Measurements from ENCODE around the gene SCTR. TPM values are rescaled to one million over a fixed set of nuclear protein-coding genes. Genes with fewer than 3 reads are reported as not detected.
A peak's percentile ranks its signal among the peaks of the same experiment; 100 is the strongest.

SCTR gene
- total and polyA plus RNA-seq, 2 of the 13 experiments (the other 11 are each of a cell fraction or from before 2014, with no cell fraction given): not detected

- TF ChIP-seq HNF1A (IDR thresholded peaks at IDR 0.05; ENCODE audit: low read depth) (no peak), HNF1A (CRISPR knock-in tag; IDR thresholded peaks at IDR 0.05; ENCODE audit: borderline replicate concordance) (no peak), DBP (CRISPR knock-in tag; IDR thresholded peaks at IDR 0.05; ENCODE audit: not compliant biosample characterization) (no peak), RARA (CRISPR knock-in tag; IDR thresholded peaks at IDR 0.05) (no peak), ZSCAN5A (CRISPR knock-in tag; IDR thresholded peaks at IDR 0.05; ENCODE audit: borderline replicate concordance) (no peak), MTF2 (CRISPR knock-in tag; IDR thresholded peaks at IDR 0.05; ENCODE audit: borderline replicate concordance) (no peak), ZNF790 (CRISPR knock-in tag; IDR thresholded peaks at IDR 0.05; ENCODE audit: borderline replicate concordance) (no peak), SOX13 (IDR thresholded peaks at IDR 0.05) (no peak), SOX13 (CRISPR knock-in tag; conservative IDR thresholded peaks at IDR 0.05 in 1 of 2, IDR thresholded peaks at IDR 0.05 in 1 of 2) (peak in 1 of 2 experiments; percentile 39; a peak in 1 of 4 replicates), ZMYM4 (CRISPR knock-in tag; IDR thresholded peaks at IDR 0.05) (no peak), ZNF3 (CRISPR knock-in tag; IDR thresholded peaks at IDR 0.05) (peak; percentile 52; the same call in 1 of the 2 replicates), ISX (CRISPR knock-in tag; conservative IDR thresholded peaks at IDR 0.05) (no peak), ZNF747 (CRISPR knock-in tag; IDR thresholded peaks at IDR 0.05; ENCODE audit: borderline replicate concordance) (no peak), DR1 (CRISPR knock-in tag; IDR thresholded peaks at IDR 0.05) (no peak), JARID2 (CRISPR knock-in tag; IDR thresholded peaks at IDR 0.05; ENCODE audit: insufficient replicate concordance) (no peak)
- TF ChIP-seq, protein P1, sequence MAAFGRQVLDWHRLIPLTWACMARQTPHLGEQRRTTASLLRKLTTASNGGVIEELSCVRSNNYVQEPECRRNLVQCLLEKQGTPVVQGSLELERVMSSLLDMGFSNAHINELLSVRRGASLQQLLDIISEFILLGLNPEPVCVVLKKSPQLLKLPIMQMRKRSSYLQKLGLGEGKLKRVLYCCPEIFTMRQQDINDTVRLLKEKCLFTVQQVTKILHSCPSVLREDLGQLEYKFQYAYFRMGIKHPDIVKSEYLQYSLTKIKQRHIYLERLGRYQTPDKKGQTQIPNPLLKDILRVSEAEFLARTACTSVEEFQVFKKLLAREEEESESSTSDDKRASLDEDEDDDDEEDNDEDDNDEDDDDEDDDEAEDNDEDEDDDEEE (CRISPR knock-in tag; IDR thresholded peaks at IDR 0.05): no peak
- TF ChIP-seq, protein P2, sequence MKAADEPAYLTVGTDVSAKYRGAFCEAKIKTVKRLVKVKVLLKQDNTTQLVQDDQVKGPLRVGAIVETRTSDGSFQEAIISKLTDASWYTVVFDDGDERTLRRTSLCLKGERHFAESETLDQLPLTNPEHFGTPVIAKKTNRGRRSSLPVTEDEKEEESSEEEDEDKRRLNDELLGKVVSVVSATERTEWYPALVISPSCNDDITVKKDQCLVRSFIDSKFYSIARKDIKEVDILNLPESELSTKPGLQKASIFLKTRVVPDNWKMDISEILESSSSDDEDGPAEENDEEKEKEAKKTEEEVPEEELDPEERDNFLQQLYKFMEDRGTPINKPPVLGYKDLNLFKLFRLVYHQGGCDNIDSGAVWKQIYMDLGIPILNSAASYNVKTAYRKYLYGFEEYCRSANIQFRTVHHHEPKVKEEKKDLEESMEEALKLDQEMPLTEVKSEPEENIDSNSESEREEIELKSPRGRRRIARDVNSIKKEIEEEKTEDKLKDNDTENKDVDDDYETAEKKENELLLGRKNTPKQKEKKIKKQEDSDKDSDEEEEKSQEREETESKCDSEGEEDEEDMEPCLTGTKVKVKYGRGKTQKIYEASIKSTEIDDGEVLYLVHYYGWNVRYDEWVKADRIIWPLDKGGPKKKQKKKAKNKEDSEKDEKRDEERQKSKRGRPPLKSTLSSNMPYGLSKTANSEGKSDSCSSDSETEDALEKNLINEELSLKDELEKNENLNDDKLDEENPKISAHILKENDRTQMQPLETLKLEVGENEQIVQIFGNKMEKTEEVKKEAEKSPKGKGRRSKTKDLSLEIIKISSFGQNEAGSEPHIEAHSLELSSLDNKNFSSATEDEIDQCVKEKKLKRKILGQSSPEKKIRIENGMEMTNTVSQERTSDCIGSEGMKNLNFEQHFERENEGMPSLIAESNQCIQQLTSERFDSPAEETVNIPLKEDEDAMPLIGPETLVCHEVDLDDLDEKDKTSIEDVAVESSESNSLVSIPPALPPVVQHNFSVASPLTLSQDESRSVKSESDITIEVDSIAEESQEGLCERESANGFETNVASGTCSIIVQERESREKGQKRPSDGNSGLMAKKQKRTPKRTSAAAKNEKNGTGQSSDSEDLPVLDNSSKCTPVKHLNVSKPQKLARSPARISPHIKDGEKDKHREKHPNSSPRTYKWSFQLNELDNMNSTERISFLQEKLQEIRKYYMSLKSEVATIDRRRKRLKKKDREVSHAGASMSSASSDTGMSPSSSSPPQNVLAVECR (CRISPR knock-in tag; IDR thresholded peaks at IDR 0.05; ENCODE audit: borderline replicate concordance): no peak
Measured at GRCh38 chr2:119491776-119492525, 32.3 kb downstream of the SCTR start (continued).
